Subcutaneous abdominal adipose tissue (tissue), 5 donors: ENCODE results near the gene ANKRD39.

Source experiments
- H3K27ac ChIP-seq: one replicate; pipeline ENCODE4 v1.7.0; 2013; ENCODE audit warnings: low read depth, mild to moderate bottlenecking, inconsistent platforms, low read length, moderate library complexity
- H3K27me3 ChIP-seq, 5 donors: one replicate each; pipeline ENCODE4 v1.7.0; 2013; ENCODE audit warnings: low read length in 5 of 5, inconsistent platforms in 1 of 5; ENCODE audit not compliant: control insufficient read depth in 5 of 5, insufficient read depth in 4 of 5
- H3K36me3 ChIP-seq, 5 donors: one replicate each; pipeline ENCODE4 v1.7.0; 2013; ENCODE audit warnings: low read length in 5 of 5; ENCODE audit not compliant: control insufficient read depth in 5 of 5, insufficient read depth in 5 of 5
- H3K4me1 ChIP-seq, 5 donors: one replicate each; pipeline ENCODE4 v1.7.0; 2013; ENCODE audit warnings: low read length in 5 of 5, mild to moderate bottlenecking in 3 of 5, moderate library complexity in 1 of 5; ENCODE audit not compliant: control insufficient read depth in 5 of 5, insufficient read depth in 5 of 5
- H3K4me3 ChIP-seq, 5 donors: one replicate each; pipeline ENCODE4 v1.7.0; 2013; ENCODE audit warnings: low read length in 5 of 5, low read depth in 1 of 5
- H3K9ac ChIP-seq, 5 donors: one replicate each; pipeline ENCODE4 v1.7.0; 2013; ENCODE audit warnings: low read length in 5 of 5, mild to moderate bottlenecking in 4 of 5, moderate library complexity in 3 of 5
- H3K9me3 ChIP-seq, 5 donors: one replicate each; pipeline ENCODE4 v1.7.0; 2013; ENCODE audit warnings: low read length in 5 of 5; ENCODE audit not compliant: control insufficient read depth in 5 of 5
- donor health status: healthy.
- donor health status: healthy.
- donor health status: healthy.
- donor health status: healthy.
- donor health status: healthy.

Gene ANKRD39

GRCh38 chr2:96888072-96889011 is 30.5 kb upstream of the ANKRD39 start:
- peak overlapping the region in 1 of 5 donors; percentile 2 for H3K4me3 ChIP-seq

DNA sequence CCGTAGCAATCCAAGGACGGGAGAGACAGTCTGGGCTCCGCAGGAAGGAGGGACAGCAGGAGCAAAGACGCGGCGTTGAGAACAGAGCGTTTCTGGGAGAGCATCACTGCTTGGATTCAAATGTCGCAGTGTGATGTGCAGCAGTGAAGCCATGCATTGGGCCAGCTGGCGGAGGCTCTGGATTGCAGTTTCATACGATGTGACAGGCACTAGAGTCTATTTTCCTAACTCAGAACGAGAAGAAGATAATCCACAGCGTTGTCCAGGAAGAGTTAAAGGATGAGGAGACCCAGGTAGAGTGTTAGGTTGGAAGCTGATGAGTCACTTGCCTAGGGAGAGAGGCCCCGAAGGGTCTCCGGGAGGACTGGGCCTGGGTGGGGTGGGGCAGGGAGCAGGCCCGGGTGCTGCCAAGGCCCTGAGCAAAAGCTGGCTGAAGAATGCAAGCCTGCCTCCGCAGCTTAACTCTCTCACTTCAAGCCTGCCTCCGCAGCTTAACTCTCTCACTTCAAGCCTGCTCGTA is 29.7 kb upstream of the ANKRD39 start:
- H3K9me3 ChIP-seq = no peaks in the 10 kb centered on the region
- H3K27ac ChIP-seq = no peak overlapping the region
- H3K9ac ChIP-seq = peak overlapping the region in 1 of 5 donors; percentile 48
- H3K36me3 ChIP-seq = no peaks in the 10 kb centered on the region
- peaks cover 10 to 58% (median 41%) of the 10 kb centered on the region in 5 donors for H3K4me1 ChIP-seq
- no peaks in the 10 kb centered on the region for H3K27me3 ChIP-seq
- H3K4me3 ChIP-seq = peak overlapping the region in 1 of 5 donors; percentile 2

More at GRCh38 chr2:96888072-96889011, 30.5 kb upstream of the ANKRD39 start:
- Histone ChIP-seq H3K27ac (no peak overlapping the region), H3K27me3 (no peaks in the 10 kb centered on the region), H3K36me3 (no peaks in the 10 kb centered on the region), H3K9ac (peak overlapping the region in 2 of 5 donors; percentile 30 to 48), H3K4me1 (peaks cover 10 to 58% (median 46%) of the 10 kb centered on the region in 5 donors), H3K9me3 (no peaks in the 10 kb centered on the region)

DNA sequence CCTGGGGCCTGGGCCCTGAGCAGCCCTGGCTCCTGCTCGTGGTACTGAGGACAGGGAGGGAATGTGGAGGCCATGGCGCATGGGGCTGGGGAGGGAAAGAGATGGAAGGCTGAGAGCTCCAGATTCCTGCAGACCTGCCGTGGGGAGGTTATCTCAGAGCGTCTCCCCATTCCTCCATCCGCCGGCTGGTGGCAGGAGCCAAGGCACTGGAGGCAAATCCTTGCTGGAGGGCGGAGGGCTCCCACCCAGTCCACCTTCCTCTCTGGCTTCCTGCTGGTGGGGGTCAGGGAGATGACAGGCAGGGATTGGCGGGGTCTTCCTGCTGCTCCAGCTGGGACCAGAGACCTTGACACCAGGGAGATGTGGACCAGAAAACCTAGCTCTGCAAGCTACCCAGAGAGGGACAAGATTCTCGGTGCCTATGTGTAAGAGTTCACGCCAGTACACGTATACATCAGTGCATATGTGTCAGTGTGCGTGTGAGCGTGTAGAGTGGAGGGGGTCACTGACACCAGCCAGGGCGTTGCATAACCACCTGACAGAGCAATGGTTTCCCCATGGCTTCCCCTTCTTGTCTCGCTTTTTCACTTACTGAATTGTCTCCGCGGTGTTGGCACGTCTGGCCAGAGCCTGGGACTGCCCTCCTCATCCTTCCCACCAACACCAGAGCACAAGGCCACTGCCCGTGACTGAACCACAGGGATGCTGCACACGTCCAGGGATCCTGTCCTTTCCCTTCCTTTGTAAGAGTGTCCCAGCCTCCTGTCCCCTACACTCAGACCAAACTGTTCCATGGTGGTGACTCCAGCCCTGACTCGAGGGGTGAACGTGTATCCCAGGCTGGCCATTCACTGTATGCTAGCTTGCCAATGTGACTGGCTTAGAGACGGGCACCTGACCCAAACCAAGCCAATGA is 27.9 kb upstream of the ANKRD39 start:
- no peaks in the 10 kb centered on the region for H3K36me3 ChIP-seq
- peaks cover 7 to 51% (median 25%) of the 10 kb centered on the region in 5 donors for H3K4me1 ChIP-seq
- no peak overlapping the region for H3K27ac ChIP-seq
- H3K27me3 ChIP-seq = peaks cover 0 to 3% (median 0%) of the 10 kb centered on the region in 5 donors
- H3K9me3 ChIP-seq = no peaks in the 10 kb centered on the region
- H3K4me3 ChIP-seq = no peak overlapping the region
- H3K9ac ChIP-seq = no peak overlapping the region

DNA sequence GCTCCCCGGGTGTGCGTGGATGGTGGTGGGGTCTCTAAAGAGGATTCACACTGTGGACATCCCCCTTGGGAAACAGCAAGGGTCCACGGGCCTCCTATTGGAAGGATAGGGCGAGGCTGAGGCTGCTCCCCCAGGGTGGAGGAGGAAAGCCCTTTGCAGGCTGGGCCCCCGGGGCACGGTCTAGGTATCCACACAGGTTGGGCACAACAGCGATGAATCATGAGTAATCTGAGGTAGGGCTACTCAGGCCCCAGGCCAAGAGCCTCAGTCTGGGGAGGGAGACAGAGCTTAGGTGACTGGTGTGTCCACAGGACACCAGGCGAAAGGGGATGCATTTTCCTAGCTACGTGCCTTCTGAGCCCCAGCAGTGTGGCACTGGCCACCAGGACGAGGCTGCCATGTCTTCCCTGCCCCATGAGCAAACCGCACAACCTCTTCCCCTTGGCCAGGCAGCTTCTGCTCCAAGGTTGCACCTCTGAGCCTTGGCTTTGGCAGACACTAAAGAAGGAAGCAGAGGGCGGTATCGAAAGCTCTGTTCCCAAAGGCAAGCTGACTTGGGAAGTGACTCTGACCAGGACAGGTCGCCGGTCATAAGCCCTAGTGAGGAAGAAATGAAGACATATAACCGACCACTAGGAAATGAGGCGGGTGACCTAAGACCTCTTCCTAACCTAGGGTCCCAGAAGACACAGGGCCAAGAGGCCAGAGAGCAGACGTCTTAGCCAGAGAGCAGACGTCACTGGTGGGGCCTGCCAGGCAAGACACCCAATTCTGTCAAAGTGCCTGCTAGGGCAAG is 26.7 kb upstream of the ANKRD39 start:
- Histone ChIP-seq H3K9me3 (no peaks in the 10 kb centered on the region), H3K27me3 (peaks cover 0 to 3% (median 0%) of the 10 kb centered on the region in 5 donors), H3K27ac (no peak overlapping the region), H3K4me1 (peaks cover 5 to 51% (median 20%) of the 10 kb centered on the region in 5 donors), H3K36me3 (no peaks in the 10 kb centered on the region), H3K9ac (no peak overlapping the region), H3K4me3 (no peak overlapping the region)

DNA sequence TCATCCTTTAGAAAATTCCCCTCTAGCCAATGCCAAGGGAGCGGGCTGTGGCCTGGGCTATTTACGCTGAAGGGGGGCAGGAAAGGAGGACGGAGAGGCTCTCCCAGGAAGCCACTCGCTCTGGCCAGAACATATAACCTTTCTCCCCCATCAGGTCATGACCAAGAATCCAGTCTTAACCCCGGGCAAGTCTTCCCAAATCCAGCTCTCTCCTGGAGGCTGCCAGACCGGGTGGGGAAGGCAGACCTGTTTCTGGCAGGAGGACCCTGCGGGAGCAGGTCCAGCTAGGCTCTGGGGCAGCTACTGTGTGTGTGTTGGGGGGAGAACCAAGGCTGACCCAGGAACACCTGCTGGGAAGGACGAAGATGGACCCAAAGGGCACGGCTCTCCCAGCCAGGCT is 25.5 kb upstream of the ANKRD39 start:
- Histone ChIP-seq H3K9ac (no peak overlapping the region), H3K27ac (no peak overlapping the region), H3K36me3 (no peaks in the 10 kb centered on the region), H3K27me3 (peaks cover 0 to 4% (median 3%) of the 10 kb centered on the region in 5 donors), H3K9me3 (no peaks in the 10 kb centered on the region), H3K4me3 (no peak overlapping the region), H3K4me1 (peaks cover 3 to 44% (median 13%) of the 10 kb centered on the region in 5 donors)

DNA sequence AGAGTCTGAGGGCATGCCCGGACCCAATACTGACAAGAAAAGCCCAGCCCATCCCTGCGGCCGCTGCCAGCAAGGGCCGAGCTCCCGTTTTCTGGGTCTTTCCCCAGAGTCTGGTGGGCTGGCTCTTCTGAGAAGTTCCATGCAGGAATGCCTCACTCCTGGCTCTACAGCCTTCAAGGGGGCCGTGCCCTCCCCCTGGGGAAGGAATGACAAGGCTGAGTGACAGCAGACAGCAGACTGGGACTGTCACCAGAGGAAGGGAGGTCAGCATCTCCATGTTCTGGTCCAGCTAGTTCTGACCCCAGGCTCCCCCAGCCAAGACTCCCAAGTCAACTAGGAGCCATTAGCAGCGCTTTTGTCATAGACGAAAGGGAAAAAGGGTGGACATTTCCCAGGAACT is 25.1 kb upstream of the ANKRD39 start:
- H3K9me3 ChIP-seq = no peaks in the 10 kb centered on the region
- peaks cover 3 to 40% (median 9%) of the 10 kb centered on the region in 5 donors for H3K4me1 ChIP-seq
- no peak overlapping the region for H3K27ac ChIP-seq
- no peak overlapping the region for H3K4me3 ChIP-seq
- no peaks in the 10 kb centered on the region for H3K36me3 ChIP-seq
- no peak overlapping the region for H3K9ac ChIP-seq
- H3K27me3 ChIP-seq = peaks cover 0 to 7% (median 3%) of the 10 kb centered on the region in 5 donors

GRCh38 chr2:96882230-96882629 is 24.4 kb upstream of the ANKRD39 start:
- H3K9me3 ChIP-seq = no peaks in the 10 kb centered on the region
- H3K36me3 ChIP-seq = no peaks in the 10 kb centered on the region
- no peak overlapping the region for H3K4me3 ChIP-seq
- H3K27ac ChIP-seq = no peak overlapping the region
- H3K27me3 ChIP-seq = peaks cover 0 to 7% (median 3%) of the 10 kb centered on the region in 5 donors
- H3K4me1 ChIP-seq = peaks cover 0 to 33% (median 3%) of the 10 kb centered on the region in 5 donors
- no peak overlapping the region for H3K9ac ChIP-seq

DNA sequence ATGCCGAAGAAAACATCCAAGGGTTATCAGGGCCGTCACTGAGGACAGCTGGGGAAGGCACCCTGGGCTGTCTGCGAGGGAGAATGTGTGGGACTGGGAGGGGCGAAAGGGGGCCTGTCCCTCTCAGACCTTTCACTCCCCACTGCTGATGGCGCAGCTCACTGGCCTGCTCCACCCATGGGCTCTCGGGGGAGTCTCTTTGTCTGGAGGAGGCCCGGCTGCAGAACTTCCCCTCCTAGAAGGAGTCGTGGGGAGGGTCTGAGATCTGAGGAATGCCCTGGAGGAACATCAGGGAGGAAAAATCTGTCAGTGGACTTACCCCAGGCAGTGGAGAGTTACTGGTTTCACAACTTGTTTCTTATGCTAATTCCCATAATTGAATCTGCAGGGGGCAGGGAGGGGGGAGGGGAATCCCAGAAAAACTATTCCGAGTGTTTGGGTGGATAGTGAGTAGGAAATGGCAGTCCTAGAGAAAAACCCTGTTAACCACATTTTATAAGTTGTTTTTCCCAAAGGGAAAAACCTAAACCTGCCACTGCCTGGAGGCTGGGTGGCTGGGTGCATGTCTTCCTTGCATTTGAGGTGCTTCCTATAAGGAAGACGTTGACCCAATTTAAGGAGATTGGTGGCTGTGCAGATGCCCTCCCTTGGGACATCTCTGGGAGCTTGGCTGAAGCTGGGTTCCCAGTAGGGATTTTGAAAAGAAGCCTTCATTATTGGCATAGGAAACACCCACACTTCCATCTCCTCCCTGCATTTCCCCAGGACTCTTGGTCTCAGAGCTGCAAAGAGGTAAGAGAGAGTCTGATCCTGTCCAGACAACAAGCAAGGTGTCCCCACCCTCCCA is 23.8 kb upstream of the ANKRD39 start:
- peaks cover 0 to 30% (median 0%) of the 10 kb centered on the region in 5 donors for H3K4me1 ChIP-seq
- no peaks in the 10 kb centered on the region for H3K36me3 ChIP-seq
- no peak overlapping the region for H3K27ac ChIP-seq
- no peak overlapping the region for H3K9ac ChIP-seq
- H3K9me3 ChIP-seq = no peaks in the 10 kb centered on the region
- peaks cover 0 to 7% (median 3%) of the 10 kb centered on the region in 5 donors for H3K27me3 ChIP-seq
- H3K4me3 ChIP-seq = no peak overlapping the region
